Activated T-cell treated with anti-CD3 and anti-CD28 coated beads, Interleukin-2, amount 50 U/mL, for 24 hours (primary cell): Measurements from ENCODE around the gene ADPRS.

ENCODE experiments used
- DNase-seq: peaks from one replicate; pipeline ENCODE4 v3.0.0-alpha.2; 2020
- H3K27ac Mint-ChIP-seq: 2 replicates; pipeline ENCODE4 v1.8.0; 2020; ENCODE audit warnings: mild to moderate bottlenecking, mixed read lengths
- H3K27me3 Mint-ChIP-seq: 2 replicates; pipeline ENCODE4 v1.8.0; 2020; ENCODE audit warnings: mixed read lengths
- H3K36me3 Mint-ChIP-seq: 2 replicates; pipeline ENCODE4 v1.8.0; 2020; ENCODE audit warnings: low read depth, mixed read lengths
- H3K4me1 Mint-ChIP-seq: 2 replicates; pipeline ENCODE4 v1.8.0; 2020; ENCODE audit warnings: low read depth, mixed read lengths
- H3K4me3 Mint-ChIP-seq: 2 replicates; pipeline ENCODE4 v1.8.0; 2020; ENCODE audit warnings: mild to moderate bottlenecking, moderate library complexity, mixed read lengths
- H3K9me3 Mint-ChIP-seq: 2 replicates; pipeline ENCODE4 v1.8.0; 2020; ENCODE audit warnings: mixed read lengths

The ADPRS gene

DNA sequence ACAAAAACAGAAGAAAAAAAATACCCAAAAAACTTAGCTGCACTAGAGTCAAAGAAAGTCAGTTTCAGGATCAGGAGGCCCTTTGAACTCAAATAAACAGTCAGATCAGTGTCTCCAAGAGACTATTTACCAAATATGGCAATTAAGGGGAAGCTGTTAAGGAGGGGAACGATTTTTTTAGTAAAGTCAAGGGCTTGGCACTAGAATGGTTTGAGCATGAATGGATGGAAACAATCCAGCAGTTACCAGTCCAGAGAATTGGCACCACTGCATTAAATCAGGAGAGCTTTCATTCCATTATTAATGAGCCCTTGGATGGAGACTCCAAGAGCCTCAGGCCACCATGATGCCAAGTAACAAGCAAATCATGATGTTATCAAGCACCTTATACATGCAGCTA, 53.4 kb downstream of the ADPRS start:
- Mint-ChIP-seq H3K27ac (peak overlapping the region; percentile 76), H3K9me3 (no peaks in the 10 kb centered on the region), H3K27me3 (no peaks in the 10 kb centered on the region), H3K4me3 (no peak overlapping the region), H3K36me3 (peaks cover 66% of the 10 kb centered on the region), H3K4me1 (peaks cover 49% of the 10 kb centered on the region)
- no peak for DNase-seq

- DNase-seq: no peak
- no peaks in the 10 kb centered on the region for H3K9me3 Mint-ChIP-seq
- peaks cover 58% of the 10 kb centered on the region for H3K4me1 Mint-ChIP-seq
- H3K36me3 Mint-ChIP-seq: peaks cover 62% of the 10 kb centered on the region
- no peaks in the 10 kb centered on the region for H3K27me3 Mint-ChIP-seq
- H3K27ac Mint-ChIP-seq: peak overlapping the region; percentile 60
- no peak overlapping the region for H3K4me3 Mint-ChIP-seq
Measured at GRCh38 chr1:36143424-36143823, 54.7 kb downstream of the ADPRS start.
